Gastrocnemius medialis (tissue), 4 donors: Measurements from ENCODE around the gene RAP1B. TPM values are rescaled to one million over a fixed set of nuclear protein-coding genes. Genes with fewer than 3 reads are reported as not detected.

Experiments used
- ATAC-seq, 2 donors: fragments of 150-250 bp; one replicate each; pipeline ENCODE4 v1.9.1; 2016
- DNase-seq, 2 donors: peaks; one replicate each; pipeline ENCODE4 v3.0.0-alpha.2; 2019
- H3K27ac ChIP-seq, 4 donors: fragments of 200-600 bp; sonication (generic); 1 replicate in 1 of 4; 2 replicates in 3 of 4; pipeline ENCODE4 v1.5.1; 2016 to 2018; ENCODE audit warnings: mild to moderate bottlenecking in 2 of 4, moderate library complexity in 1 of 4
- H3K27me3 ChIP-seq, 3 donors: fragments of 200-600 bp; sonication (generic) in 2 of 3; 1 replicate in 1 of 3; 2 replicates in 2 of 3; pipeline versions ENCODE4 v1.5.1 to v1.6.0; 2016 to 2019; ENCODE audit warnings: mild to moderate bottlenecking in 1 of 3, moderate library complexity in 1 of 3
- H3K36me3 ChIP-seq, 2 donors: fragments of 200-600 bp; sonication (generic) in 1 of 2; one replicate each; pipeline ENCODE4 v1.5.1; 2017 to 2018
- H3K4me1 ChIP-seq, 2 donors: fragments of 200-600 bp; sonication (generic) in 1 of 2; one replicate each; pipeline ENCODE4 v1.5.1; 2016 to 2017; ENCODE audit warnings: mild to moderate bottlenecking in 2 of 2
- H3K4me3 ChIP-seq, 4 donors: fragments of 200-600 bp; sonication (generic) in 3 of 4; 1 replicate in 1 of 4; 2 replicates in 3 of 4; pipeline ENCODE4 v1.5.1; 2016 to 2019; ENCODE audit warnings: mild to moderate bottlenecking in 2 of 4
- H3K9me3 ChIP-seq, 3 donors: fragments of 200-600 bp; sonication (generic) in 2 of 3; 1 replicate in 1 of 3; 2 replicates in 2 of 3; pipeline ENCODE4 v1.5.1; 2016 to 2019
- POLR2A ChIP-seq, 2 donors: fragments of 450-650 bp; IDR thresholded peaks; one replicate each; pipeline ENCODE4 v1.6.1; 2017; ENCODE audit warnings: antibody characterized with exemption in 2 of 2, mild to moderate bottlenecking in 2 of 2, moderate library complexity in 2 of 2
- in situ Hi-C, 4 donors: fragments of 200-750 bp; cut with MboI; loops; one replicate each; pipeline versions ENCODE4 v1.15.0 to v1.8.0; 2017; ENCODE audit warnings: low sequenced_read_pairs in 4 of 4
- intact Hi-C: fragments of 100-400 bp; cut with DNase I; formaldehyde crosslinking; loops from one replicate; pipeline ENCODE4 v1.15.1; 2023; ENCODE audit warnings: low total_unique reads
- total RNA-seq, 4 donors: library from RNA; depleted of rRNA; stranded (reverse); fragments of >200 nt; gene quantifications; one replicate each; pipeline versions ENCODE4 v1.1.0 to v1.2.3, GENCODE V29; 2016
- TF ChIP-seq, protein P1 (sequence below), 5 experiments: fragments of 450-650 bp in 3 of 5; fragments of 200-600 bp in 2 of 5; sonication (generic) in 2 of 5; IDR thresholded peaks in 4 of 5; conservative IDR thresholded peaks in 1 of 5; 1 replicate in 4 of 5; 2 replicates in 1 of 5; pipeline ENCODE4 v1.5.1; 2016 to 2019; ENCODE audit warnings: antibody characterized with exemption in 5 of 5, mild to moderate bottlenecking in 3 of 5, moderate library complexity in 3 of 5

RAP1B gene
- 10 to 100 TPM; 58.4 to 93.8 (median 71.9) TPM for total RNA-seq

- H3K4me1 ChIP-seq: peaks cover 34 to 39% of the 10 kb centered on the region in 2 donors
- intact Hi-C loops: loop anchor here (1.0 to 5.0 kb wide), 7 partner anchors 77 to 1342 kb away; partner anchors contain the start of genes CAND1, MDM1, MDM2 and SLC35E3
Observed at GRCh38 chr12:68610370-68611093, at the start of gene RAP1B. Gene RAP1B, plus strand, starts transcription at chr12:68610899. Its CDS starts 37,826 bp downstream, at chr12:68648725.

GRCh38 chr12:68561830-68562229, 48.9 kb upstream of the RAP1B start:
- H3K36me3 ChIP-seq: no peaks in the 10 kb centered on the region
- no peak for DNase-seq
- H3K27ac ChIP-seq: no peak overlapping the region
- TF ChIP-seq POLR2A (IDR thresholded peaks at IDR 0.05): no peak
- TF ChIP-seq, protein P1, sequence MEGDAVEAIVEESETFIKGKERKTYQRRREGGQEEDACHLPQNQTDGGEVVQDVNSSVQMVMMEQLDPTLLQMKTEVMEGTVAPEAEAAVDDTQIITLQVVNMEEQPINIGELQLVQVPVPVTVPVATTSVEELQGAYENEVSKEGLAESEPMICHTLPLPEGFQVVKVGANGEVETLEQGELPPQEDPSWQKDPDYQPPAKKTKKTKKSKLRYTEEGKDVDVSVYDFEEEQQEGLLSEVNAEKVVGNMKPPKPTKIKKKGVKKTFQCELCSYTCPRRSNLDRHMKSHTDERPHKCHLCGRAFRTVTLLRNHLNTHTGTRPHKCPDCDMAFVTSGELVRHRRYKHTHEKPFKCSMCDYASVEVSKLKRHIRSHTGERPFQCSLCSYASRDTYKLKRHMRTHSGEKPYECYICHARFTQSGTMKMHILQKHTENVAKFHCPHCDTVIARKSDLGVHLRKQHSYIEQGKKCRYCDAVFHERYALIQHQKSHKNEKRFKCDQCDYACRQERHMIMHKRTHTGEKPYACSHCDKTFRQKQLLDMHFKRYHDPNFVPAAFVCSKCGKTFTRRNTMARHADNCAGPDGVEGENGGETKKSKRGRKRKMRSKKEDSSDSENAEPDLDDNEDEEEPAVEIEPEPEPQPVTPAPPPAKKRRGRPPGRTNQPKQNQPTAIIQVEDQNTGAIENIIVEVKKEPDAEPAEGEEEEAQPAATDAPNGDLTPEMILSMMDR (IDR thresholded peaks at IDR 0.05 in 4 of 5, conservative IDR thresholded peaks at IDR 0.05 in 1 of 5): no peak
- in situ Hi-C loops: loop anchor here in 1 of 4 donors (25.0 kb wide), 1 partner anchor 100 kb away; no protein-coding TSS in a partner anchor
- intact Hi-C loops: no loop called here
- H3K4me3 ChIP-seq: no peak overlapping the region
- H3K4me1 ChIP-seq: no peaks in the 10 kb centered on the region
- no peaks in the 10 kb centered on the region for H3K27me3 ChIP-seq
- ATAC-seq: no peak
- H3K9me3 ChIP-seq: no peaks in the 10 kb centered on the region

More at GRCh38 chr12:68610370-68611093, at the start of gene RAP1B:
- in situ Hi-C loops: loop anchor here in 1 of 4 donors (10.0 kb wide), 1 partner anchor 246 kb away; no protein-coding TSS in a partner anchor
- Histone ChIP-seq H3K9me3 (no peaks in the 10 kb centered on the region), H3K4me3 (peak within 1 kb of the TSS; percentile 82 to 99 (median 94)), H3K27ac (peak within 1 kb of the TSS; percentile 97 to 99 (median 98)), H3K36me3 (no peaks in the 10 kb centered on the region), H3K27me3 (no peaks in the 10 kb centered on the region)
- peak; percentile 91 to 92 for ATAC-seq
- peak; percentile 77 to 88 for DNase-seq
- TF ChIP-seq, protein P1 (IDR thresholded peaks at IDR 0.05 in 4 of 5, conservative IDR thresholded peaks at IDR 0.05 in 1 of 5): no peak
- peak; percentile 94 for TF ChIP-seq POLR2A (IDR thresholded peaks at IDR 0.05)

- Histone ChIP-seq H3K4me3 (no peak overlapping the region), H3K4me1 (no peaks in the 10 kb centered on the region), H3K9me3 (no peaks in the 10 kb centered on the region), H3K36me3 (no peaks in the 10 kb centered on the region), H3K27ac (no peak overlapping the region), H3K27me3 (no peaks in the 10 kb centered on the region)
- DNase-seq: no peak
- intact Hi-C loops: no loop called here
- in situ Hi-C loops: loop anchor here in 1 of 4 donors (25.0 kb wide), 1 partner anchor 98 kb away; no protein-coding TSS in a partner anchor
- TF ChIP-seq POLR2A (IDR thresholded peaks at IDR 0.05): no peak
- TF ChIP-seq, protein P1 (IDR thresholded peaks at IDR 0.05 in 4 of 5, conservative IDR thresholded peaks at IDR 0.05 in 1 of 5): no peak
- ATAC-seq: no peak
Observed at GRCh38 chr12:68564166-68564565, 46.5 kb upstream of the RAP1B start.

- DNase-seq: no peak
- no peaks in the 10 kb centered on the region for H3K9me3 ChIP-seq
- ATAC-seq: no peak
- in situ Hi-C loops (loop anchor here in 1 of 4 donors (25.0 kb wide), 1 partner anchor 97 kb away; no protein-coding TSS in a partner anchor), intact Hi-C loops (loop anchor here (5.0 kb wide), 1 partner anchor 363 kb away; no protein-coding TSS in a partner anchor)
- H3K4me1 ChIP-seq: no peaks in the 10 kb centered on the region
- no peaks in the 10 kb centered on the region for H3K27me3 ChIP-seq
- no peak overlapping the region for H3K4me3 ChIP-seq
- H3K27ac ChIP-seq: no peak overlapping the region
- no peak for TF ChIP-seq POLR2A (IDR thresholded peaks at IDR 0.05)
- TF ChIP-seq, protein P1 (IDR thresholded peaks at IDR 0.05 in 4 of 5, conservative IDR thresholded peaks at IDR 0.05 in 1 of 5): no peak
- H3K36me3 ChIP-seq: no peaks in the 10 kb centered on the region
Observed at GRCh38 chr12:68565391-68565903, 45.3 kb upstream of the RAP1B start.
